Activated naive CD4-positive, alpha-beta T cell treated with anti-CD3 and anti-CD28 coated beads for 36 hours (primary cell): Measurements from ENCODE around the gene OR4F6. TPM values are rescaled to one million over a fixed set of nuclear protein-coding genes. Genes with fewer than 3 reads are reported as not detected.

Experiments used
- CTCF ChIA-PET: fragments of 350-600 bp; sonication (Branson Sonifier 250); formaldehyde crosslinking; loops from one replicate; lab custom pipeline; 2021; ENCODE audit warnings: antibody characterized with exemption; lab: Charles Lee
- DNase-seq: peaks from one replicate; pipeline ENCODE4 v3.0.0-alpha.2; 2020
- H3K27ac Mint-ChIP-seq: one replicate; pipeline ENCODE4 v1.8.0; 2021; ENCODE audit warnings: mild to moderate bottlenecking, mixed read lengths
- H3K27me3 Mint-ChIP-seq: one replicate; pipeline ENCODE4 v1.8.0; 2021; ENCODE audit warnings: low read depth, mixed read lengths
- H3K36me3 Mint-ChIP-seq: one replicate; pipeline ENCODE4 v1.8.0; 2021; ENCODE audit warnings: low read depth, mixed read lengths
- H3K4me1 Mint-ChIP-seq: one replicate; pipeline ENCODE4 v1.8.0; 2021; ENCODE audit warnings: low read depth, mixed read lengths
- H3K4me3 Mint-ChIP-seq: one replicate; pipeline ENCODE4 v1.8.0; 2021; ENCODE audit warnings: mild to moderate bottlenecking, moderate library complexity, mixed read lengths
- H3K9me3 Mint-ChIP-seq: one replicate; pipeline ENCODE4 v1.8.0; 2021; ENCODE audit warnings: mixed read lengths
- intact Hi-C: fragments of 100-400 bp; cut with micrococcal nuclease; formaldehyde crosslinking; loops from one replicate; pipeline ENCODE4 v1.15.1; 2023
- total RNA-seq, 2 experiments: library from RNA; stranded (reverse); gene quantifications; one replicate each; pipeline ENCODE4 v1.2.3, GENCODE V29; 2021

The OR4F6 gene
- total RNA-seq, 2 experiments from 2014 or later: not detected

DNA sequence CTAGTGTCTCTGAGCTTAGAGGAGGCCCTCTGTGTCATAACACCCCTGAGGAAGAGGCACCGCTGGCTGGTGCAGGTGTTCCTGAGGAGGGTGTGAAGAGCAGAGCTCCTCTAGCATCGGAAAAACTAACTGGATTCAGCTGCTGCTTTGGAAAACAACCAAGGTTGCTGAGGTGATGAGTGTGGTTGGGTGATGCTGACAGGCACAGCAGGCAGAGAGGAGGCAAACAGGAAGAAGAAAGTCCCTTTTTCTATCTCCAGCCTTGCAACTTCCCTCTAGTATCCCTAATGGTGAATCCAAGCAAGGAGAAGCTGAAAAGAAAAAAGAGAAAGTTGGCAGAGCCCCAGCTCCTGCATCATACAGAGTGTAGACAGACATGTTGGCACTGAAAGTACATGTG, 4.9 kb downstream of the OR4F6 start:
- CTCF ChIA-PET: no interaction called here
- Mint-ChIP-seq H3K27ac (no peak overlapping the region), H3K4me3 (no peak overlapping the region), H3K9me3 (no peaks in the 10 kb centered on the region), H3K27me3 (peaks cover 18% of the 10 kb centered on the region), H3K36me3 (no peaks in the 10 kb centered on the region), H3K4me1 (no peaks in the 10 kb centered on the region)
- DNase-seq: no peak
- intact Hi-C loops: no loop called here

DNA sequence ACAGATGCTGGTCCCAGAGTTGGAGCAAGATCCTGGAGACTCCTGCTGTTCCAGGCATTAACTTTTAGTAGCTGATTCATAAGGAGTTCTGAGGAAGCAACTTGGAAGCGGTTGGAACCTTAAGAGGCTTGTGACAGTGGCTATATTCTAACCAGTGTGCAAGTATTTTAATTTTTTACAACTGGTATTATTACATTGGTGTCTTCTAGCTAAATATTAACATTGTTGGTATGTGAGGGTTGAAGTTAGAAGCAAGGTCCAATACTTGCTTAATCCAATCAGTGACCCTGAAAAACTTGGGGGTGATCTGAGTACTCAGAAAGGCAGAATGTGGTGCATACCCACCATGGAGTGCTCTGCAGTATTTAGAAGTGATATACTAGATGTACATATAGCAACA, 7.1 kb downstream of the OR4F6 start:
- no peaks in the 10 kb centered on the region for H3K36me3 Mint-ChIP-seq
- H3K9me3 Mint-ChIP-seq: no peaks in the 10 kb centered on the region
- H3K27ac Mint-ChIP-seq: no peak overlapping the region
- DNase-seq: no peak
- no peak overlapping the region for H3K4me3 Mint-ChIP-seq
- peaks cover 22% of the 10 kb centered on the region for H3K27me3 Mint-ChIP-seq
- H3K4me1 Mint-ChIP-seq: no peaks in the 10 kb centered on the region
- CTCF ChIA-PET: no interaction called here
- intact Hi-C loops: no loop called here

DNA sequence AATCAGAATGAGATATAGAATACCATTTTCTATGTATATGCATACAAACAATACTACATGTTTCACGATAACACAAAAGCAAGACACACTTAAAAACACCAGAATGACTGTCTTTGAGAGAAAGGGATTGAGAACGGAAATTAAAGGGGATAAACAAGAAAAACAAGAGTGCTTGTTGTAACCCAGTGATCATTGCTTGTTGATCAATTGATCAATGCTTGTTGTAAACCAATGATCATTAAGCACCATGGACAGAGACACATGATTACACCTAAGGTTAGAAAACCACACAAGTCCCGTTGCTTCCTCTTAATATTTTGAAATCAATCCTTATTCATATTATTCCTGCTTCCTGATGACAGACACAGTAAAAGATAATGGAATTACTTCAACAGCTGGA, 7.6 kb downstream of the OR4F6 start:
- no peaks in the 10 kb centered on the region for H3K9me3 Mint-ChIP-seq
- H3K27ac Mint-ChIP-seq: no peak overlapping the region
- no peaks in the 10 kb centered on the region for H3K4me1 Mint-ChIP-seq
- no peaks in the 10 kb centered on the region for H3K36me3 Mint-ChIP-seq
- CTCF ChIA-PET: no interaction called here
- intact Hi-C loops: no loop called here
- no peak for DNase-seq
- H3K4me3 Mint-ChIP-seq: no peak overlapping the region
- peaks cover 20% of the 10 kb centered on the region for H3K27me3 Mint-ChIP-seq

DNA sequence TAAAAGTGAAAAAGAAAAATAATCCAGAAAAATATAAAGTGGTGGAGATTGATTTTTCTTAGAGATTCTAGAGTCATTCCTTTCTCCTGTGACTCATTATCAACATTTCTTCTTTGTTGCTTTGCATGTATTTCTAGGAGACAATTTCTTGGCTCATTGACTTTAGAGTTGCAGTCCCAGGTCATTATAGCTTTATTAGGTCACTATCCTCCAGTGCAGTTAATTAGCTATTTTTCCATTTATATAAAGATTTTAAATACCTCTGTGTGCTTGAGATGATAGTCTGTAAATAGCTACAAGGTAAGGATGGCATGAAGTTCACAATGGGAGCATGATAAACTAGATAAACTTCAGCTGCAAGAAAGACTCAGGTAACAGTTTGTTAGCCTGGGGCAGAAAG, 8.6 kb downstream of the OR4F6 start, which contains the start of gene OR4F15:
OR4F15 (plus strand) TSS at position 301 of the 400 bp plus-strand sequence. CDS start 5,985 bp downstream, outside the sequence.
- no peak within 1 kb of the TSS for H3K27ac Mint-ChIP-seq
- CTCF ChIA-PET: no interaction called here
- no peaks in the 10 kb centered on the region for H3K36me3 Mint-ChIP-seq
- no peaks in the 10 kb centered on the region for H3K4me1 Mint-ChIP-seq
- H3K4me3 Mint-ChIP-seq: no peak within 1 kb of the TSS
- no peak for DNase-seq
- peaks cover 21% of the 10 kb centered on the region for H3K27me3 Mint-ChIP-seq
- intact Hi-C loops: no loop called here
- no peaks in the 10 kb centered on the region for H3K9me3 Mint-ChIP-seq

DNA sequence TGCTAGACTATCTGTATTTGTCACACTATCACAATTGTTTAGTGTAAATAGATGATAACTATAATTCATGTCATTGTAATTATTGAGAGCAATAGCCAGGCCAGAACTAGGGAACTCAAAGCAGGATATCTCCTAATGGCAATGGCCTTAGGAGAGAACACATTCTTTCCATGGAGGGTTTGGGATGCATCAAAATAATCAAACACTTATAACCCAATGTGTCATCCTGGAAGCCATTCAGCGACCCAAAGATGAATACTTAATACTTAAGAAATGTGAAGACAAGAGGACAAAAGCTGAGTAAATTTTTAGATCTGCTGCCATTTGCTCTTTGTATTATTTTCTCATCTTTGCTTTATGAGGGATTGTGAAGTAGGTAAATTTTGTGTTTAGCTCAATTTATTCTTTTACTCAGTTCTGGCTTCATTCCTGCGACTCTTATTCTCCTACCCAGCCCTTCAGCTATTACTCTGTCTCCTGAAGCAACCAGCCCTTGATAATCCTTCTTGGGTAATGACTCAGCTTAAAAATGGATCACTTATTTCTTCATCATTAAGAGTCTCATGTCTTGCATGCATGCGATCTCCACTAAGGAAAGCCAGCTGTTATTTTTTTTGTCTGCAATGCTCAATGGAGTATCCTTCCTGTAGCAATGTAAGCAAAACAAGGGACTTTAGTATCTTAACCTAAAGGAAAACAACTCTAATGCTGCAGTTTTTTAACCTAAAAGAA, 10.7 kb downstream of the OR4F6 start:
- no peaks in the 10 kb centered on the region for H3K9me3 Mint-ChIP-seq
- H3K4me1 Mint-ChIP-seq: no peaks in the 10 kb centered on the region
- DNase-seq: no peak
- H3K27me3 Mint-ChIP-seq: peaks cover 23% of the 10 kb centered on the region
- CTCF ChIA-PET: no interaction called here
- no peaks in the 10 kb centered on the region for H3K36me3 Mint-ChIP-seq
- intact Hi-C loops: no loop called here
- no peak overlapping the region for H3K4me3 Mint-ChIP-seq
- H3K27ac Mint-ChIP-seq: no peak overlapping the region

DNA sequence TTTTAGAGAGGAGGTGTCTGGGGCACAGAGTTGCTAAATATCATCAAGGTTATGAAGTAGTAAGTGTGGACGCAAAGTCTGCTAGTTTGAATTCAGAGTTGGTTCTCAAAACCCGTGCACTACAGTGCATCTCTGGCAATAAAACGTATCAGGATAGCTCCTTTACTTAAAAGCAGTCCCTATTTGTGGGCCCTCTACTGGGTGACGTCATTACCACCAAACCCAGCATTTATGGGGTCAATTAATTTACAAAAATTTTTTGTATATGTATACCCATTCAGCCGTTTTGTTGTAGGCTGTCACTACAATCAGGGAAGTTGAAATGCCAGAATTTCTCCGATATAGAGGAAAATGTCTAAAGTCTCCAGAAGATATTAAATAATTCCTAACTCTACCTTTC, 17.5 kb downstream of the OR4F6 start:
- no peaks in the 10 kb centered on the region for H3K36me3 Mint-ChIP-seq
- CTCF ChIA-PET: no interaction called here
- H3K9me3 Mint-ChIP-seq: no peaks in the 10 kb centered on the region
- H3K4me1 Mint-ChIP-seq: no peaks in the 10 kb centered on the region
- H3K4me3 Mint-ChIP-seq: no peak overlapping the region
- no peak for DNase-seq
- intact Hi-C loops: no loop called here
- H3K27me3 Mint-ChIP-seq: peaks cover 38% of the 10 kb centered on the region
- H3K27ac Mint-ChIP-seq: no peak overlapping the region

DNA sequence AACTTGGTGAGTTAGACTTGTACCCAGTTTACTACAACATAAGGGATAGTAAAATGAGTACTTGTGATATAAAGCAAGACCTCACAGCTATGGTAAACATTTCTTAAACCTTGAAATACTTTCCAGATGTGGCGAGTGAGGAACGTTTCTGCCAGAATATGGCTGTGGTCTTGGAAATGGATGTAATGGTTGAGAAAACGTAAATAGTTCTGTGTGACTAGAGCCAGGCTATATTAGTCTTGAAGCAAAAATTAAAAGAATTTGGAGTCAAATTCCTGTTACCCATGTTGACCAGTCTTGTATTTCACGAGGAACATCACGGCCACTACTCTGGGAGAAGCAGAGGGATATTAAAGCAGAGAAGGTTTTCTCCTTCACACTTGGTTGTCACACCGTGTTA, 23.9 kb downstream of the OR4F6 start:
- CTCF ChIA-PET: interaction anchor here (0.6 kb wide), 1 partner anchor 376 kb away, joined by 7 read pairs; no protein-coding TSS in a partner anchor
- H3K27ac Mint-ChIP-seq: no peak overlapping the region
- no peaks in the 10 kb centered on the region for H3K36me3 Mint-ChIP-seq
- no peaks in the 10 kb centered on the region for H3K4me1 Mint-ChIP-seq
- intact Hi-C loops: no loop called here
- no peak for DNase-seq
- H3K27me3 Mint-ChIP-seq: peaks cover 48% of the 10 kb centered on the region
- no peak overlapping the region for H3K4me3 Mint-ChIP-seq
- no peaks in the 10 kb centered on the region for H3K9me3 Mint-ChIP-seq

DNA sequence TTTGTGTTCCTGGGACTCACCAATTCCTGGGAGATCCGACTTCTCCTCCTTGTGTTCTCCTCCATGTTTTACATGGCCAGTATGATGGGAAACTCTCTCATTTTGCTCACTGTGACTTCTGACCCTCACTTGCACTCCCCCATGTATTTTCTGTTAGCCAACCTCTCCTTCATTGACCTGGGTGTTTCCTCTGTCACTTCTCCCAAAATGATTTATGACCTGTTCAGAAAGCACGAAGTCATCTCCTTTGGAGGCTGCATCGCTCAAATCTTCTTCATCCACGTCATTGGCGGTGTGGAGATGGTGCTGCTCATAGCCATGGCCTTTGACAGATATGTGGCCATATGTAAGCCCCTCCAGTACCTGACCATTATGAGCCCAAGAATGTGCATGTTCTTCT, 25.5 kb downstream of the OR4F6 start:
- intact Hi-C loops: no loop called here
- Mint-ChIP-seq H3K27me3 (peaks cover 43% of the 10 kb centered on the region), H3K4me3 (no peak overlapping the region), H3K27ac (no peak overlapping the region), H3K4me1 (no peaks in the 10 kb centered on the region), H3K9me3 (no peaks in the 10 kb centered on the region), H3K36me3 (no peaks in the 10 kb centered on the region)
- CTCF ChIA-PET: no interaction called here
- DNase-seq: no peak

DNA sequence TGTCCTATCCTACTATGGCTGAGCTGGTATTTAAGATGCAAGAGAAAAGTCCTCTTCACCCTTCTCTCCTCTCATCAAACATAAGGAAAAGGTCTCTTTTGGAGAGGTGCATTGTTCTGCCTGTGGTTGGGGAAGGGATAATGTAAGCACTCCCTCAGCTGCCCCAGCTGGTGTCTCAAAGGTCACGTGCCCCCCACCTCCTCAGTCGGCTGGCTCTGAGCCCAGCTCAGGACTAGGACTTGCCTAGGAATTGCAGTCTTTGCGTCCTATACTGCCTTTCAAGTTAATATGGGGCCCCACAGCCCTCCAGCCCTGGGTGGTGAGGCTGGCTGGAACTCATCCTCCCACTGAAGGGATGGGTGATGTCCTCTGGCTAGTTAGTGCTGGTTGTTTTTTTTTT, 38.3 kb downstream of the OR4F6 start:
- Mint-ChIP-seq H3K9me3 (no peaks in the 10 kb centered on the region), H3K36me3 (no peaks in the 10 kb centered on the region), H3K4me1 (no peaks in the 10 kb centered on the region), H3K27ac (no peak overlapping the region), H3K27me3 (peaks cover 24% of the 10 kb centered on the region), H3K4me3 (no peak overlapping the region)
- DNase-seq: no peak
- CTCF ChIA-PET: no interaction called here
- intact Hi-C loops: no loop called here

DNA sequence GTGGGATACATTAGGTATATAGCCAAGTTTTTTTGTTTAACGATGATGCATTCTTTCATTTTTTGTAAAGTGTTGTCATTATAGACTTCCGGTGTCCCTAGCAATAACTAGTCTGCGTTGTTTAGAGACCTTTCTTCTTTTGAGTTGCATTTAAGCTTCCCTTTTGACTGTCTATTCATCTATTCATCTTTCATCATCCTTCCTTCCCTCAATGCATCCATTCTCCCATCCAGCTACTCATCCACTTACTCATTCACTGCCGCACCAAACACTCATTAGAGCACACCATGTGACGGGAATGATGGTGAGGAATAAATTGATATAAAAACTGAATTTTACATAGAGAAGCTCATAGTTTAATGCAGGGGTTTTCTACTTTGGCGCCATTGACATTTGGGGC, 41.6 kb downstream of the OR4F6 start:
- H3K4me3 Mint-ChIP-seq: no peak overlapping the region
- H3K9me3 Mint-ChIP-seq: no peaks in the 10 kb centered on the region
- no peak for DNase-seq
- H3K27me3 Mint-ChIP-seq: peaks cover 33% of the 10 kb centered on the region
- H3K36me3 Mint-ChIP-seq: no peaks in the 10 kb centered on the region
- CTCF ChIA-PET: no interaction called here
- no peak overlapping the region for H3K27ac Mint-ChIP-seq
- no peaks in the 10 kb centered on the region for H3K4me1 Mint-ChIP-seq
- intact Hi-C loops: no loop called here

DNA sequence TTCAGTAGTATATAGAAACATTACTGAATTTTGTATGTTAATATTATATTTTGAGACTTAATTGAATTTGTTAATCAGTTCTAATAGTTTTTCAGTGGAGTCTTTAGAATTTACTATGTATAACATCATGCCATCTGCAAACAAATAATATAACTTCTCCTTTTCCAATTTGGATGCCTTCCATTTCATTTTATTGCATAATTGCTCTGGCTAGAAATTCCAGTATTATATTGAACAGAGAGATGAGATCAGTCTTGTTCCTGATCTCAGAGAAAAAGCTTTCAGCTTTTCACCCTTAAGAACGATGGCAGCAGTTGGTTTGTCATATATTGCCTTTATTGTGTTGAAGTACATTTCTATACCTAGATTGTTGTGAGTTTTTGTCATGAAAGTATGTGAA, 49.0 kb downstream of the OR4F6 start:
- H3K4me3 Mint-ChIP-seq: no peak overlapping the region
- CTCF ChIA-PET: no interaction called here
- no peak overlapping the region for H3K27ac Mint-ChIP-seq
- H3K36me3 Mint-ChIP-seq: no peaks in the 10 kb centered on the region
- DNase-seq: no peak
- H3K27me3 Mint-ChIP-seq: peaks cover 26% of the 10 kb centered on the region
- H3K9me3 Mint-ChIP-seq: no peaks in the 10 kb centered on the region
- intact Hi-C loops: no loop called here
- H3K4me1 Mint-ChIP-seq: no peaks in the 10 kb centered on the region
